Measurements from ENCODE around the gene SPATC1L. TPM values are rescaled to one million over a fixed set of nuclear protein-coding genes. Genes with fewer than 3 reads are reported as not detected.

Gene SPATC1L
- total RNA-seq, 4 donors from 2014 or later: 1.3 to 22.0 (median 7.0) TPM

DNA sequence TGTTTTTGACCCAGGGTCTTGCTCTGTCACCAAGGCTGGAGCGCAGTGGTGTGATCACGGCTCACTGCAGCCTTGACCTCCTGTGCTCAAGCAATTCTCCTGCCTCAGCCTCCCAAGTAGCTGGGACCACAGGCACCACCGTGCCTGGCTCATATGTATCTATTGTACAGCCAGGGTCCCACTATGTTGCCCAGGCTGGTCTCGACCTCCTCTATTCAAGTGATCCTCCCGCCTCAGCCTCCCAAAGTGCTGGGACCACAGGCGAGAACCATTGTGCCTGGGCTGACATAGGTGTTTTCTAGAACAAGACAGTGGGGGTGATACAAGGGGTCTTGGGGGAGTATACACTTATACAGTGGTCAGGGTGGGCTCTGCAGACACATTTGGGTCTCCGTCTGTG lies 46.4 kb downstream of the SPATC1L start:
- Histone ChIP-seq H3K27ac (replicated peaks in 1 of 4) (no peak overlapping the region), H3K9me3 (no peaks in the 10 kb centered on the region), H3K4me1 (peaks cover 6 to 11% (median 10%) of the 10 kb centered on the region in 4 donors), H3K36me3 (peaks cover 0 to under 1% (median 0%) of the 10 kb centered on the region in 4 donors), H3K4me3 (no peak overlapping the region), H3K27me3 (peaks cover 0 to 9% (median 0%) of the 10 kb centered on the region in 4 donors)
- intact Hi-C loops (cut with DNase I): no loop called here
- 95% methylated on average over 6 of the region's 7 CpGs for WGBS
- TF ChIP-seq POLR2AphosphoS5 (IDR thresholded peaks at IDR 0.05) (no peak), EP300 (IDR thresholded peaks at IDR 0.05) (no peak), POLR2A (IDR thresholded peaks at IDR 0.05; ENCODE audit: low read depth) (no peak)
- TF ChIP-seq, protein P1, sequence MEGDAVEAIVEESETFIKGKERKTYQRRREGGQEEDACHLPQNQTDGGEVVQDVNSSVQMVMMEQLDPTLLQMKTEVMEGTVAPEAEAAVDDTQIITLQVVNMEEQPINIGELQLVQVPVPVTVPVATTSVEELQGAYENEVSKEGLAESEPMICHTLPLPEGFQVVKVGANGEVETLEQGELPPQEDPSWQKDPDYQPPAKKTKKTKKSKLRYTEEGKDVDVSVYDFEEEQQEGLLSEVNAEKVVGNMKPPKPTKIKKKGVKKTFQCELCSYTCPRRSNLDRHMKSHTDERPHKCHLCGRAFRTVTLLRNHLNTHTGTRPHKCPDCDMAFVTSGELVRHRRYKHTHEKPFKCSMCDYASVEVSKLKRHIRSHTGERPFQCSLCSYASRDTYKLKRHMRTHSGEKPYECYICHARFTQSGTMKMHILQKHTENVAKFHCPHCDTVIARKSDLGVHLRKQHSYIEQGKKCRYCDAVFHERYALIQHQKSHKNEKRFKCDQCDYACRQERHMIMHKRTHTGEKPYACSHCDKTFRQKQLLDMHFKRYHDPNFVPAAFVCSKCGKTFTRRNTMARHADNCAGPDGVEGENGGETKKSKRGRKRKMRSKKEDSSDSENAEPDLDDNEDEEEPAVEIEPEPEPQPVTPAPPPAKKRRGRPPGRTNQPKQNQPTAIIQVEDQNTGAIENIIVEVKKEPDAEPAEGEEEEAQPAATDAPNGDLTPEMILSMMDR (IDR thresholded peaks at IDR 0.05): no peak
- no peak for DNase-seq (ENCODE audit: extremely low spot score)

DNA sequence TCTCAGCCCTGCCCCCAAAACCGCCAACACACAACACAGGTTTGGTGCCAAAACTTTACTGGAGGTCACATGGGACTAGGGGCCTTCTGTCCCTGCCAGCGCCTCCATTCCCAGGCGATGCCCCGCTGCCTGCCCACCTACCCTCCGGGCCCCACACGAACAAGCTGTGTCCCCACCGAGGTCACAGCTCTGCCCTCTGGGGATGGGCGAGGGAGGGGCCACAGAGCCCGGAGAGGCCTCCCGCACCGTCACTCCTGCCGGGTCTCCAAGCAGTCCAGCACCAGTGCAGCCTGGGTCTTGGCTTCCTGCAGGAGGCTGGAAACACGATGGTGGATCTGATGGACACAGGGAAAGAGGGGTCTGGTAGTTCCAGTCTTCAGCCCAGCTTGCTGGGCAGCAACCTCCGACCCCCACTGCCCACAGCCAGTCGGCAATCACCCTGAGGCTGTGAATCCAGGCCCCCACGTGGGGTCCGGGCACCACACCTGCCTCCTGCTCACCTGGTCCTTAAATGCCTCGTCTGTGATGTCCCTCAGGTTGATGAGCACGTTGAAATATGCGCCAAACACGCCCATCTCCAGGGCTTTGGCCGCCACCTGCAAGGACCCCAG lies 47.4 kb downstream of the SPATC1L start:
- Histone ChIP-seq H3K27ac (replicated peaks in 1 of 4) (no peak overlapping the region), H3K4me3 (no peak overlapping the region), H3K36me3 (peaks cover 0 to 11% (median 7%) of the 10 kb centered on the region in 4 donors), H3K27me3 (peaks cover 0 to 9% (median 0%) of the 10 kb centered on the region in 4 donors), H3K9me3 (no peaks in the 10 kb centered on the region), H3K4me1 (peaks cover 6 to 11% (median 10%) of the 10 kb centered on the region in 4 donors)
- WGBS: 82% methylated on average over 14 of the region's 22 CpGs
- no peak for DNase-seq (ENCODE audit: extremely low spot score)
- intact Hi-C loops (cut with DNase I): no loop called here
- TF ChIP-seq POLR2AphosphoS5 (IDR thresholded peaks at IDR 0.05) (no peak), EP300 (IDR thresholded peaks at IDR 0.05) (no peak), POLR2A (IDR thresholded peaks at IDR 0.05; ENCODE audit: low read depth) (no peak)
- TF ChIP-seq, protein P1 (IDR thresholded peaks at IDR 0.05): no peak

DNA sequence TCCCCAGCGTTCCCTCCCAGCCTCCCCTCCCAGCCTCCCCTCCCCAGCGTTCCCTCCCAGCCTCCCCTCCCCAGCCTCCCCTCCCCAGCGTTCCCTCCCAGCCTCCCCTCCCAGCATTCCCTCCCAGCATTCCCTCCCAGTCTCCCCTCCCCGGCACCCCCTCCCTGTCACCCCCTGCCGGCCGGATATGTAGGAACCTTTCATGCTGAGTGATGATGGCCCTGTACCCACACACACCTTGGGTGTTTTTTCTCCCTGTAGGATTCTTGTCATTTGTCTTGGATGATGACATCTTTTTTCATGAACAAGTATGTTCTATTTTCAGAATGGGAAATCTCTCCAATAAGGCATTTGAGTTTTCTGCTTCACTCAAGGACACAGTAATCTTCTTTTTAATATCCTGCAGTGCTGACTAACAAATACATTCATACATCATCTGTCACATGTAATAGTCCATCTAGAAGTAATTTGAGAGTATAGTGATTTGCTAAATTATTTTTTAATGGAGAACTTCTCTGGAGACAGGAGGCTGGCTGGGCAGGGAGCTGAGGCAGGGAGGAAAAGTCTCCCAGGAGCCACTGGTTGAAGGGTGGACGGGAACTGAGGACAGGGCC lies 48.4 kb downstream of the SPATC1L start:
- no peak overlapping the region for H3K27ac ChIP-seq (replicated peaks in 1 of 4)
- 61% methylated on average over 5 of the region's 7 CpGs for WGBS
- intact Hi-C loops (cut with DNase I): no loop called here
- H3K4me3 ChIP-seq: no peak overlapping the region
- no peaks in the 10 kb centered on the region for H3K9me3 ChIP-seq
- H3K36me3 ChIP-seq: peaks cover 0 to 11% (median 7%) of the 10 kb centered on the region in 4 donors
- H3K4me1 ChIP-seq: peaks cover 6 to 17% (median 10%) of the 10 kb centered on the region in 4 donors
- no peak for DNase-seq (ENCODE audit: extremely low spot score)
- peaks cover 0 to 9% (median 0%) of the 10 kb centered on the region in 4 donors for H3K27me3 ChIP-seq
- TF ChIP-seq POLR2AphosphoS5 (IDR thresholded peaks at IDR 0.05) (no peak), EP300 (IDR thresholded peaks at IDR 0.05) (no peak), POLR2A (IDR thresholded peaks at IDR 0.05; ENCODE audit: low read depth) (no peak)
- TF ChIP-seq, protein P1 (IDR thresholded peaks at IDR 0.05): no peak

DNA sequence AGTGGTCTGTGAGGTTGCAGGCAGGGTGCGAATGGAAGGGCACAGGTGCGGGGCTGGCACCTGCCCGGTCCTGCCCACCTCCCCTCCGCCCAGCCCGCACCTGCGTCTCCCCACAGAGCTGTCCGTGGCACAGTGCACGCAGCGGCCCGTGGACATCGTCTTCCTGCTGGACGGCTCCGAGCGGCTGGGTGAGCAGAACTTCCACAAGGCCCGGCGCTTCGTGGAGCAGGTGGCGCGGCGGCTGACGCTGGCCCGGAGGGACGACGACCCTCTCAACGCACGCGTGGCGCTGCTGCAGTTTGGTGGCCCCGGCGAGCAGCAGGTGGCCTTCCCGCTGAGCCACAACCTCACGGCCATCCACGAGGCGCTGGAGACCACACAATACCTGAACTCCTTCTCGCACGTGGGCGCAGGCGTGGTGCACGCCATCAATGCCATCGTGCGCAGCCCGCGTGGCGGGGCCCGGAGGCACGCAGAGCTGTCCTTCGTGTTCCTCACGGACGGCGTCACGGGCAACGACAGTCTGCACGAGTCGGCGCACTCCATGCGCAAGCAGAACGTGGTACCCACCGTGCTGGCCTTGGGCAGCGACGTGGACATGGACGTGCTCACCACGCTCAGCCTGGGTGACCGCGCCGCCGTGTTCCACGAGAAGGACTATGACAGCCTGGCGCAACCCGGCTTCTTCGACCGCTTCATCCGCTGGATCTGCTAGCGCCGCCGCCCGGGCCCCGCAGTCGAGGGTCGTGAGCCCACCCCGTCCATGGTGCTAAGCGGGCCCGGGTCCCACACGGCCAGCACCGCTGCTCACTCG lies 52.2 kb downstream of the SPATC1L start:
- WGBS: 95% methylated on average over 22 of the region's 85 CpGs
- TF ChIP-seq POLR2A (IDR thresholded peaks at IDR 0.05; ENCODE audit: low read depth) (no peak), POLR2AphosphoS5 (IDR thresholded peaks at IDR 0.05) (peak in 1 of 2 donors; percentile 49)
- Histone ChIP-seq H3K4me1 (peaks cover 8 to 32% (median 25%) of the 10 kb centered on the region in 4 donors), H3K4me3 (no peak overlapping the region), H3K9me3 (no peaks in the 10 kb centered on the region), H3K27ac (replicated peaks in 1 of 4) (peak overlapping the region in 1 of 4 donors; percentile 59), H3K27me3 (no peaks in the 10 kb centered on the region), H3K36me3 (peaks cover 21 to 43% (median 33%) of the 10 kb centered on the region in 4 donors)
- intact Hi-C loops (cut with DNase I): no loop called here
- DNase-seq (ENCODE audit: extremely low spot score): no peak

DNA sequence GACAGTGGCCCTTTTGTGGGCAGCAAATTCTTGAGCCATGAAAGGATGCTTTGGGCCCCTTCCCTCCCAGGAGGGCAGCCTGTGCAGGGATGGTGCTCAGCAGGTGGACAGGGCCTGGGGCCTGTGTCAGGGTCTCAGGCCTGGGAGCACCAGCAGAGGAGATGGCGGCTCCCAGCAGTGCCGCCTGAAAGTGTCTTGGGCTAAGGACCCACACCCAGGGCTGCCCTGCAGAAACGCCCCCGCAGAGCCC lies 52.7 kb downstream of the SPATC1L start:
- H3K9me3 ChIP-seq: no peaks in the 10 kb centered on the region
- TF ChIP-seq, protein P1 (IDR thresholded peaks at IDR 0.05): no peak
- TF ChIP-seq POLR2AphosphoS5 (IDR thresholded peaks at IDR 0.05) (no peak), EP300 (IDR thresholded peaks at IDR 0.05) (no peak), POLR2A (IDR thresholded peaks at IDR 0.05; ENCODE audit: low read depth) (no peak)
- peaks cover 26 to 48% (median 38%) of the 10 kb centered on the region in 4 donors for H3K36me3 ChIP-seq
- intact Hi-C loops (cut with DNase I): no loop called here
- H3K27me3 ChIP-seq: no peaks in the 10 kb centered on the region
- DNase-seq (ENCODE audit: extremely low spot score): no peak
- WGBS: 94% methylated on average over 2 of the region's 4 CpGs
- H3K27ac ChIP-seq (replicated peaks in 1 of 4): peak overlapping the region; percentile 8 to 69 (median 52)
- peaks cover 6 to 33% (median 24%) of the 10 kb centered on the region in 4 donors for H3K4me1 ChIP-seq
- H3K4me3 ChIP-seq: no peak overlapping the region
